Ovary (tissue), 3 donors: ENCODE data around the gene PLEKHJ1.

Experiments
- EP300 ChIP-seq: sonication (generic); formaldehyde crosslinking; IDR thresholded peaks from one replicate; pipeline ENCODE4 v1.6.1; 2017; ENCODE audit warnings: antibody characterized with exemption
- POLR2A ChIP-seq: fragments of 450-650 bp; IDR thresholded peaks from one replicate; pipeline ENCODE4 v1.6.1; 2017; ENCODE audit warnings: antibody characterized with exemption, mild to moderate bottlenecking, moderate library complexity
- TF ChIP-seq, protein P1 (sequence below), 3 donors: fragments of 450-650 bp in 2 of 3; fragments of 200-600 bp in 1 of 3; IDR thresholded peaks; one replicate each; pipeline versions ENCODE4 v1.5.1 to v1.8.0; 2016 to 2022; ENCODE audit warnings: antibody characterized with exemption in 3 of 3, mild to moderate bottlenecking in 1 of 3
- donor health status: DM: no; HTN: no; CAD: no.

- TF ChIP-seq POLR2A (no peak), EP300 (no peak)
- TF ChIP-seq, protein P1, sequence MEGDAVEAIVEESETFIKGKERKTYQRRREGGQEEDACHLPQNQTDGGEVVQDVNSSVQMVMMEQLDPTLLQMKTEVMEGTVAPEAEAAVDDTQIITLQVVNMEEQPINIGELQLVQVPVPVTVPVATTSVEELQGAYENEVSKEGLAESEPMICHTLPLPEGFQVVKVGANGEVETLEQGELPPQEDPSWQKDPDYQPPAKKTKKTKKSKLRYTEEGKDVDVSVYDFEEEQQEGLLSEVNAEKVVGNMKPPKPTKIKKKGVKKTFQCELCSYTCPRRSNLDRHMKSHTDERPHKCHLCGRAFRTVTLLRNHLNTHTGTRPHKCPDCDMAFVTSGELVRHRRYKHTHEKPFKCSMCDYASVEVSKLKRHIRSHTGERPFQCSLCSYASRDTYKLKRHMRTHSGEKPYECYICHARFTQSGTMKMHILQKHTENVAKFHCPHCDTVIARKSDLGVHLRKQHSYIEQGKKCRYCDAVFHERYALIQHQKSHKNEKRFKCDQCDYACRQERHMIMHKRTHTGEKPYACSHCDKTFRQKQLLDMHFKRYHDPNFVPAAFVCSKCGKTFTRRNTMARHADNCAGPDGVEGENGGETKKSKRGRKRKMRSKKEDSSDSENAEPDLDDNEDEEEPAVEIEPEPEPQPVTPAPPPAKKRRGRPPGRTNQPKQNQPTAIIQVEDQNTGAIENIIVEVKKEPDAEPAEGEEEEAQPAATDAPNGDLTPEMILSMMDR (IDR thresholded peaks at IDR 0.05): no peak
Measured at GRCh38 chr19:2223391-2223790, 12.7 kb downstream of the PLEKHJ1 start.
